Measurements from ENCODE around the gene OSBP2.
A peak's percentile ranks its signal among the peaks of the same experiment; 100 is the strongest.
"Not testable (repeated sequence)": the region's sequence is repeated elsewhere in the genome, so short reads cannot be mapped to it uniquely, and the experiment has no call there.

The OSBP2 gene

GRCh38 chr22:30694640-30695350 is at the start of gene OSBP2:
Gene OSBP2 (plus strand): TSS chr22:30694874. CDS start chr22:30694910, 36 bp downstream.
- DNase-seq = peak; percentile 79

GRCh38 chr22:30646518-30647160 is 48.0 kb upstream of the OSBP2 start:
- no peak for DNase-seq

- no peak for DNase-seq
Measured at GRCh38 chr22:30647536-30647935, 47.1 kb upstream of the OSBP2 start.

GRCh38 chr22:30648825-30649224 is 45.8 kb upstream of the OSBP2 start:
- no peak for DNase-seq

- DNase-seq = no peak
Measured at GRCh38 chr22:30649430-30650007, 45.2 kb upstream of the OSBP2 start.

GRCh38 chr22:30650508-30651116 is 44.1 kb upstream of the OSBP2 start:
- DNase-seq = no peak

- DNase-seq = no peak
Measured at GRCh38 chr22:30652852-30653251, 41.8 kb upstream of the OSBP2 start.

GRCh38 chr22:30654361-30654760 is 40.3 kb upstream of the OSBP2 start:
- no peak for DNase-seq

GRCh38 chr22:30655532-30655931 is 39.1 kb upstream of the OSBP2 start:
- no peak for DNase-seq

GRCh38 chr22:30662040-30662439 is 32.6 kb upstream of the OSBP2 start:
- no peak for DNase-seq

- DNase-seq = no peak
Measured at GRCh38 chr22:30664798-30665197, 29.9 kb upstream of the OSBP2 start.

GRCh38 chr22:30665266-30665665 is 29.4 kb upstream of the OSBP2 start:
- DNase-seq = no peak

GRCh38 chr22:30665786-30666185 is 28.9 kb upstream of the OSBP2 start:
- DNase-seq = no peak

GRCh38 chr22:30667107-30667493 is 27.6 kb upstream of the OSBP2 start:
- DNase-seq = no peak

- DNase-seq = peak; percentile 98
Measured at GRCh38 chr22:30667494-30668385, 26.9 kb upstream of the OSBP2 start, which contains the start of gene DUSP18. Gene DUSP18 (minus strand): TSS chr22:30667875. CDS start chr22:30664003, 3,872 bp downstream.

GRCh38 chr22:30668386-30668710 is 26.3 kb upstream of the OSBP2 start:
- DNase-seq = no peak

GRCh38 chr22:30671071-30671470 is 23.6 kb upstream of the OSBP2 start:
- no peak for DNase-seq

GRCh38 chr22:30673136-30673535 is 21.5 kb upstream of the OSBP2 start:
- DNase-seq = no peak

GRCh38 chr22:30674482-30674881 is 20.2 kb upstream of the OSBP2 start:
- DNase-seq = no peak

- peak; percentile 36 for DNase-seq
Measured at GRCh38 chr22:30675436-30675835, 19.2 kb upstream of the OSBP2 start.

GRCh38 chr22:30676565-30676964 is 18.1 kb upstream of the OSBP2 start:
- DNase-seq = not testable (repeated sequence)

GRCh38 chr22:30679895-30680690 is 14.6 kb upstream of the OSBP2 start:
- DNase-seq = not testable (repeated sequence)

Data from eye (tissue), 1 donor.